H1 (cell line): ENCODE data around the gene SYT10. TPM values are rescaled to one million over a fixed set of nuclear protein-coding genes. Genes with fewer than 3 reads are reported as not detected.

Source experiments
- BRCA1 ChIP-seq: IDR thresholded peaks from 2 replicates; pipeline ENCODE4 v1.6.1; 2012; ENCODE audit warnings: low read depth, low read length, improper control_type of control experiment
- CBX8 ChIP-seq: fragments of 300-800, 300-1000 bp; sonication (generic); IDR thresholded peaks from 2 replicates; pipeline ENCODE4 v1.7.1; 2016; ENCODE audit warnings: low read depth, low read length, borderline replicate concordance
- CEBPB ChIP-seq: IDR thresholded peaks from 2 replicates; pipeline ENCODE4 v1.6.1; 2012; ENCODE audit warnings: low read depth, low read length
- CHD1 ChIP-seq: IDR thresholded peaks from 2 replicates; pipeline ENCODE4 v1.6.1; 2012; ENCODE audit warnings: low read depth, low read length, improper control_type of control experiment
- CTBP2 ChIP-seq: IDR thresholded peaks from 2 replicates; pipeline ENCODE4 v1.7.0; 2011; ENCODE audit warnings: borderline replicate concordance, mild to moderate bottlenecking, moderate library complexity, mixed read lengths, low read length; ENCODE audit not compliant: insufficient read depth, insufficient read length
- FOSL1 ChIP-seq: IDR thresholded peaks from 2 replicates; pipeline ENCODE4 v1.6.1; 2011; ENCODE audit warnings: mild to moderate bottlenecking, low read depth, low read length, moderate library complexity; ENCODE audit not compliant: insufficient read depth
- HDAC2 ChIP-seq, 2 experiments: fragments of 300-600 bp in 1 of 2; sonication (generic) in 1 of 2; IDR thresholded peaks; 2 replicates each; pipeline ENCODE4 v1.6.1; 2011 to 2012; ENCODE audit warnings: low read depth in 2 of 2, low read length in 2 of 2, mild to moderate bottlenecking in 2 of 2, moderate library complexity in 2 of 2, borderline replicate concordance in 1 of 2, inconsistent platforms in 1 of 2
- HDAC6 ChIP-seq: IDR thresholded peaks from one replicate; pipeline ENCODE4 v1.7.1; 2012; ENCODE audit warnings: low read depth, mild to moderate bottlenecking, inconsistent platforms, low read length, moderate library complexity
- KDM1A ChIP-seq: fragments of 200-600, 300-600 bp; sonication (generic); IDR thresholded peaks from 2 replicates; pipeline ENCODE4 v1.7.1; 2016; ENCODE audit warnings: mild to moderate bottlenecking, low read length, borderline replicate concordance
- KDM5A ChIP-seq: fragments of 200-600 bp; IDR thresholded peaks from 2 replicates; pipeline ENCODE4 v1.7.1; 2012; ENCODE audit warnings: mild to moderate bottlenecking, low read length, inconsistent platforms, mixed read lengths
- MAFK ChIP-seq: IDR thresholded peaks from 2 replicates; pipeline ENCODE4 v1.6.1; 2012; ENCODE audit warnings: low read depth, mild to moderate bottlenecking, improper control_type of control experiment, low read length
- POLR2A ChIP-seq, 2 experiments: IDR thresholded peaks; 1 replicate in 1 of 2; 2 replicates in 1 of 2; pipeline ENCODE4 v1.6.1; 2011; ENCODE audit warnings: low read depth in 2 of 2, low read length in 2 of 2, mild to moderate bottlenecking in 2 of 2; ENCODE audit errors: control extremely low read depth in 1 of 2
- POLR2AphosphoS5 ChIP-seq: IDR thresholded peaks from 2 replicates; pipeline ENCODE4 v1.6.1; 2011; ENCODE audit warnings: low read depth, low read length
- RBBP5 ChIP-seq: IDR thresholded peaks from 2 replicates; pipeline ENCODE4 v1.7.1; 2012; ENCODE audit warnings: low read depth, mild to moderate bottlenecking, inconsistent platforms, low read length, moderate library complexity, borderline replicate concordance
- RFX5 ChIP-seq: IDR thresholded peaks from 2 replicates; pipeline ENCODE4 v1.6.1; 2011; ENCODE audit warnings: low read depth, low read length, improper control_type of control experiment, borderline replicate concordance
- SIN3A ChIP-seq, 2 experiments: IDR thresholded peaks in 1 of 2; conservative IDR thresholded peaks in 1 of 2; 2 replicates each; pipeline ENCODE4 v1.6.1; 2011 to 2012; ENCODE audit warnings: low read length in 2 of 2, improper control_type of control experiment in 1 of 2, low read depth in 1 of 2, mild to moderate bottlenecking in 1 of 2
- SP1 ChIP-seq: IDR thresholded peaks from 2 replicates; pipeline ENCODE4 v1.6.1; 2011; ENCODE audit warnings: low read depth, low read length
- SP2 ChIP-seq: IDR thresholded peaks from 2 replicates; pipeline ENCODE4 v1.6.1; 2012; ENCODE audit warnings: mild to moderate bottlenecking, low read length, inconsistent platforms
- TCF12 ChIP-seq: IDR thresholded peaks from 2 replicates; pipeline ENCODE4 v1.6.1; 2011; ENCODE audit warnings: low read depth, mild to moderate bottlenecking, low read length
- TEAD4 ChIP-seq: IDR thresholded peaks from 2 replicates; pipeline ENCODE4 v1.6.1; 2012; ENCODE audit warnings: low read depth, low read length, inconsistent platforms, mixed read lengths
- YY1 ChIP-seq: IDR thresholded peaks from 2 replicates; pipeline ENCODE4 v1.6.1; 2011; ENCODE audit warnings: low read depth, mild to moderate bottlenecking, low read length
- polyA plus RNA-seq, 7 experiments: library from polyadenylated mRNA; depleted of rRNA in 3 of 7; stranded (reverse) in 5 of 7; unstranded in 2 of 7; fragments of >200 nt in 5 of 7; fragments of 200-250 nt in 2 of 7; gene quantifications; 1 replicate in 5 of 7; 2 replicates in 1 of 7; 4 replicates in 1 of 7; pipeline versions ENCODE4 v1.2.1 to v1.2.3, GENCODE V29; 2011 to 2013; ENCODE audit warnings: missing spikeins in 2 of 7, mixed read lengths in 2 of 7
- total RNA-seq: library from RNA; stranded (reverse); fragmentation: NEBNext Ultra II Directional; extraction: Animal tissue kit (Norgen Biotek cat#: 25700); gene quantifications from 2 replicates; pipeline ENCODE4 v1.2.1, GENCODE V29; 2021
- TF ChIP-seq, protein P1 (sequence below): IDR thresholded peaks from 2 replicates; pipeline ENCODE4 v1.6.1; 2012; ENCODE audit warnings: inconsistent platforms
- TF ChIP-seq, protein P2 (sequence below): IDR thresholded peaks from 2 replicates; pipeline ENCODE4 v1.6.1; 2012; ENCODE audit warnings: low read length, inconsistent platforms

Gene SYT10
- total and polyA plus RNA-seq, 2 of the 8 experiments (the other 6 are each of a cell fraction or from before 2014, with no cell fraction given) = 0.97 to 2.6 TPM

DNA sequence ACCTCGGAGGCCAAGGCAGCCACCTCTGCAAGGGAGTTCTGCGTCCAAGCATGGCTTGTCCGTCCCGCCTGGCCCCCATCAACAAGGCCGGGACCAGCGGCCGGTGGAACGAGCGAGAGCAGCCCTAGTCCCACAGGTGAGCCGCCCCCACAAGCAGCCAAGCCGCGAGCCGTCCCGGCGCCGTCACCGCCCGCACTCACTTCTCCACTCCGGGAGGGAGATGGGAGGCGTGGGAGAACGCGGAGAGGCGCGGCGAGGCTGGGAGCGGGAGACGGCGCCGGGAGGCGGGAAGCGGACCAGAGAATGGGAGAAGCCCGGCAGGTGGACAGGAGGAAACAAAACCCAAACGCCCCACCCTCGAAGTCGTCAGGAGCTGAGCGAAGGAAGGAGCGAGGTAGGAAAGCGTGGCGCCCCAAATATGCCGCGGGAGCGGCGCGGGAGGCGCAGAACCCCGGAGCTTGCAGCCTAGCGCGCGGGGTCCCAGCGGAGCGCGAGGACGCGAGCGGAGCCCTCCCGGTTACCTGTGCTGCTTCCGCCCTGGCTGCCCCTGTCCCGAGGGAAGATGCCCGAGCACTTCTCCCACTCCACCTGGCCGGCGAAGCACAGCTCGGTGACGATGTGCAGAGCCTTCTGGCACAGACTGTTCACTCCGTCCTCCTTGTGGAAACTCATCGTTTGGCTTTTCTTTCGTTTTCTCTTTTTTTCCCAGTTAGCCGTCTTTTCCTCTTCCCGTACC lies 600 bp downstream of the SYT10 start (continued):
- 0 out of 3 replicates have a peak, but pooled peaks of 1 of the 2 experiments have one; percentile 46 for TF ChIP-seq POLR2A (IDR thresholded peaks at IDR 0.05; ENCODE audit: control extremely low read depth in 1 of 2, low read depth in 2 of 2, low read length in 2 of 2)
- no peak for TF ChIP-seq FOSL1
- no peak for TF ChIP-seq HDAC6
- no peak for TF ChIP-seq RFX5
- TF ChIP-seq CBX8 = no peak
- TF ChIP-seq TEAD4 = peak; percentile 11; the same call in 1 of the 2 replicates
- TF ChIP-seq, protein P1, sequence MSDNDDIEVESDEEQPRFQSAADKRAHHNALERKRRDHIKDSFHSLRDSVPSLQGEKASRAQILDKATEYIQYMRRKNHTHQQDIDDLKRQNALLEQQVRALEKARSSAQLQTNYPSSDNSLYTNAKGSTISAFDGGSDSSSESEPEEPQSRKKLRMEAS = peak; percentile 83
- no peak for TF ChIP-seq KDM5A
- 0 out of 4 replicates have a peak, but pooled peaks of 1 of the 2 experiments have one; percentile 27 for TF ChIP-seq HDAC2 (IDR thresholded peaks at IDR 0.05; ENCODE audit: borderline replicate concordance in 1 of 2, low read depth in 2 of 2, low read length in 2 of 2)
- peak; percentile 87 for TF ChIP-seq RBBP5
- TF ChIP-seq SP2 = no peak
- TF ChIP-seq KDM1A = no peak
- TF ChIP-seq CEBPB = no peak
- TF ChIP-seq BRCA1 = no peak
- TF ChIP-seq CHD1 = no peak
- TF ChIP-seq POLR2AphosphoS5 = no peak
- no peak for TF ChIP-seq YY1
- no peak for TF ChIP-seq TCF12
- TF ChIP-seq CTBP2 = no peak
- TF ChIP-seq SIN3A (conservative IDR thresholded peaks at IDR 0.05 in 1 of 2, IDR thresholded peaks at IDR 0.05 in 1 of 2; ENCODE audit: low read depth in 1 of 2, low read length in 2 of 2) = no peak
- no peak for TF ChIP-seq MAFK
- no peak for TF ChIP-seq SP1
- TF ChIP-seq, protein P2, sequence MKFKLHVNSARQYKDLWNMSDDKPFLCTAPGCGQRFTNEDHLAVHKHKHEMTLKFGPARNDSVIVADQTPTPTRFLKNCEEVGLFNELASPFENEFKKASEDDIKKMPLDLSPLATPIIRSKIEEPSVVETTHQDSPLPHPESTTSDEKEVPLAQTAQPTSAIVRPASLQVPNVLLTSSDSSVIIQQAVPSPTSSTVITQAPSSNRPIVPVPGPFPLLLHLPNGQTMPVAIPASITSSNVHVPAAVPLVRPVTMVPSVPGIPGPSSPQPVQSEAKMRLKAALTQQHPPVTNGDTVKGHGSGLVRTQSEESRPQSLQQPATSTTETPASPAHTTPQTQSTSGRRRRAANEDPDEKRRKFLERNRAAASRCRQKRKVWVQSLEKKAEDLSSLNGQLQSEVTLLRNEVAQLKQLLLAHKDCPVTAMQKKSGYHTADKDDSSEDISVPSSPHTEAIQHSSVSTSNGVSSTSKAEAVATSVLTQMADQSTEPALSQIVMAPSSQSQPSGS = no peak
